Measurements from ENCODE around the gene GHR.

- TF ChIP-seq CTCF (IDR thresholded peaks at IDR 0.05), result no peak
- TF ChIP-seq POLR2A (IDR thresholded peaks at IDR 0.05), result no peak
Measured at GRCh38 chr5:42650084-42650483, 226.8 kb downstream of the GHR start.
